Endothelial cell of umbilical vein (primary cell): ENCODE results near the gene CUX1. TPM values are rescaled to one million over a fixed set of nuclear protein-coding genes. Genes with fewer than 3 reads are reported as not detected.

Source experiments
- BruUV-seq: library from RNA; stranded (reverse); fragments of 400-500 nt; replicated peaks from 2 replicates; lab custom pipeline; 2021; lab: Mats Ljungman, UMichigan
- CTCF ChIA-PET: fragments of 300-600, 350-600 bp; sonication (Branson Sonifier 250); formaldehyde crosslinking; loops from one replicate; lab custom pipeline; 2021; ENCODE audit warnings: antibody characterized with exemption, inconsistent platforms; lab: Charles Lee
- POLR2A ChIA-PET: fragments of 300-600, 350-600 bp; sonication (Branson Sonifier 250); formaldehyde crosslinking; loops from one replicate; lab custom pipeline; 2021; ENCODE audit warnings: antibody characterized with exemption, inconsistent platforms; lab: Charles Lee
- DNase-seq: peaks from one replicate; pipeline ENCODE4 v3.0.0-alpha.2; 2011; ENCODE audit warnings: low read depth, low spot score
- FAIRE-seq: peaks from 2 replicates; lab custom pipeline; 2011; peaks lifted over from hg19 to GRCh38; lab: Jason Lieb, UNC
- H2AFZ ChIP-seq: 2 replicates; pipeline ENCODE4 v1.6.0; 2012; ENCODE audit warnings: low read depth, low read length, control low read depth, inconsistent platforms
- H3K27ac ChIP-seq: 2 replicates; pipeline ENCODE4 v1.5.1; 2011; ENCODE audit warnings: low read depth, mild to moderate bottlenecking, control low read depth, low read length, moderate library complexity; ENCODE audit not compliant: insufficient read depth
- H3K27me3 ChIP-seq, 2 experiments: 2 replicates each; pipeline versions ENCODE4 v1.6.0 to v1.6.1; 2011; ENCODE audit warnings: low read length in 2 of 2, mixed read lengths in 1 of 2; ENCODE audit not compliant: control insufficient read depth in 2 of 2, insufficient read depth in 2 of 2
- H3K36me3 ChIP-seq, 2 experiments: 2 replicates in 1 of 2; 3 replicates in 1 of 2; pipeline ENCODE4 v1.5.1; 2011; ENCODE audit warnings: low read length in 2 of 2, mild to moderate bottlenecking in 1 of 2, moderate library complexity in 1 of 2; ENCODE audit not compliant: control insufficient read depth in 2 of 2, insufficient read depth in 2 of 2; ENCODE audit errors: extremely low read depth in 1 of 2
- H3K4me1 ChIP-seq: 3 replicates; pipeline ENCODE4 v1.5.1; 2011; ENCODE audit warnings: mild to moderate bottlenecking, low read length; ENCODE audit not compliant: control insufficient read depth, insufficient read depth; ENCODE audit errors: extremely low read depth
- H3K4me2 ChIP-seq: 2 replicates; pipeline ENCODE4 v1.6.1; 2011; ENCODE audit warnings: low read length, control low read depth, mixed read lengths; ENCODE audit not compliant: insufficient read depth
- H3K4me3 ChIP-seq, 3 experiments: fragments of 200-600 bp in 1 of 3; sonication (generic), shearing (Covaris generic) in 1 of 3; replicated peaks in 1 of 3; 2 replicates each; pipeline ENCODE4 v1.5.1; 2011 to 2016; ENCODE audit warnings: control low read depth in 3 of 3, low read length in 3 of 3, mild to moderate bottlenecking in 2 of 3, inconsistent platforms in 1 of 3, low read depth in 1 of 3, moderate library complexity in 1 of 3; ENCODE audit not compliant: insufficient read depth in 1 of 3
- H3K79me2 ChIP-seq: 2 replicates; pipeline ENCODE4 v1.6.0; 2012; ENCODE audit warnings: low read length, inconsistent platforms; ENCODE audit not compliant: control insufficient read depth, insufficient read depth
- H3K9ac ChIP-seq: replicated peaks from 2 replicates; pipeline ENCODE3; 2011; ENCODE audit warnings: low read length, control low read depth; ENCODE audit not compliant: insufficient read depth; ENCODE audit errors: extremely low read depth
- H3K9me1 ChIP-seq: replicated peaks from 3 replicates; pipeline ENCODE4 v1.6.0; 2011; ENCODE audit warnings: mild to moderate bottlenecking, low read length; ENCODE audit not compliant: control insufficient read depth, insufficient read depth; ENCODE audit errors: extremely low read depth
- H3K9me3 ChIP-seq: replicated peaks from 2 replicates; pipeline ENCODE4 v1.5.1; 2012; ENCODE audit warnings: low read length, inconsistent platforms; ENCODE audit not compliant: control insufficient read depth, insufficient read depth
- H4K20me1 ChIP-seq: replicated peaks from 2 replicates; pipeline ENCODE3; 2011; ENCODE audit warnings: mild to moderate bottlenecking, low read length; ENCODE audit not compliant: control insufficient read depth, insufficient read depth; ENCODE audit errors: extremely low read depth
- EZH2 ChIP-seq: IDR thresholded peaks from 2 replicates; pipeline ENCODE4 v1.6.1; 2012; ENCODE audit warnings: borderline replicate concordance, low read depth, mild to moderate bottlenecking, moderate library complexity, low read length, inconsistent platforms; ENCODE audit not compliant: severe bottlenecking
- FOS ChIP-seq: IDR thresholded peaks from 2 replicates; pipeline ENCODE4 v1.6.1; 2011; ENCODE audit warnings: mild to moderate bottlenecking, low read length, moderate library complexity, borderline replicate concordance; ENCODE audit not compliant: insufficient read depth
- GATA2 ChIP-seq: IDR thresholded peaks from 2 replicates; pipeline ENCODE4 v1.7.0; 2011; ENCODE audit warnings: low read depth, mild to moderate bottlenecking, moderate library complexity, mixed read lengths, low read length; ENCODE audit not compliant: insufficient read length, insufficient read depth
- JUN ChIP-seq: IDR thresholded peaks from 2 replicates; pipeline ENCODE4 v1.6.1; 2011; ENCODE audit warnings: borderline replicate concordance, low read depth; ENCODE audit not compliant: insufficient read length, insufficient read depth
- MYC ChIP-seq: IDR thresholded peaks from one replicate; pipeline ENCODE4 v1.6.1; 2011; ENCODE audit warnings: mild to moderate bottlenecking, low read depth, low read length
- POLR2A ChIP-seq: IDR thresholded peaks from 2 replicates; pipeline ENCODE4 v1.6.1; 2012; ENCODE audit warnings: low read depth, mild to moderate bottlenecking, control low read depth, low read length
- POLR2AphosphoS5 ChIP-seq: IDR thresholded peaks from 2 replicates; pipeline ENCODE4 v1.6.1; 2012; ENCODE audit warnings: low read depth, mild to moderate bottlenecking, control low read depth, low read length, moderate library complexity; ENCODE audit not compliant: insufficient read depth
- dilution Hi-C: fragments of 300-500 bp; cut with MboI; formaldehyde crosslinking; loops from one replicate; pipeline ENCODE4 v1.15.0; 2019; ENCODE audit warnings: low sequenced_read_pairs; ENCODE audit not compliant: extremely low pct_ligation_motif_present
- intact Hi-C: fragments of 100-400 bp; cut with micrococcal nuclease; formaldehyde crosslinking; loops from one replicate; pipeline ENCODE4 v1.10.0; 2022
- polyA plus RNA-seq, 4 experiments: library from polyadenylated mRNA; depleted of rRNA in 3 of 4; stranded (reverse) in 3 of 4; unstranded in 1 of 4; fragments of >200 nt; gene quantifications; 2 replicates each; pipeline versions ENCODE4 v1.2.1 to v1.2.3, GENCODE V29; 2011 to 2012; ENCODE audit warnings: missing spikeins in 1 of 4
- total RNA-seq: library from RNA; stranded (reverse); gene quantifications from 2 replicates; pipeline ENCODE4 v1.2.3, GENCODE V29; 2021
- TF ChIP-seq, protein P1 (sequence below): IDR thresholded peaks from 2 replicates; pipeline ENCODE4 v1.6.1; 2011; ENCODE audit not compliant: insufficient read depth, insufficient read length
- TF ChIP-seq, protein P2 (sequence below), 2 donors: IDR thresholded peaks; 1 replicate in 1 of 2; 2 replicates in 1 of 2; pipeline ENCODE4 v1.5.1; 2011; ENCODE audit warnings: low read length in 2 of 2, mild to moderate bottlenecking in 2 of 2, moderate library complexity in 2 of 2, control low read depth in 1 of 2, inconsistent platforms in 1 of 2, low read depth in 1 of 2; ENCODE audit not compliant: insufficient read depth in 1 of 2; ENCODE audit errors: extremely low read depth in 1 of 2

The CUX1 gene
- total and polyA plus RNA-seq, 2 donors (not counting 3 experiments of a cell fraction or from before 2014, with no cell fraction given) = 13.8 to 49.8 TPM

DNA sequence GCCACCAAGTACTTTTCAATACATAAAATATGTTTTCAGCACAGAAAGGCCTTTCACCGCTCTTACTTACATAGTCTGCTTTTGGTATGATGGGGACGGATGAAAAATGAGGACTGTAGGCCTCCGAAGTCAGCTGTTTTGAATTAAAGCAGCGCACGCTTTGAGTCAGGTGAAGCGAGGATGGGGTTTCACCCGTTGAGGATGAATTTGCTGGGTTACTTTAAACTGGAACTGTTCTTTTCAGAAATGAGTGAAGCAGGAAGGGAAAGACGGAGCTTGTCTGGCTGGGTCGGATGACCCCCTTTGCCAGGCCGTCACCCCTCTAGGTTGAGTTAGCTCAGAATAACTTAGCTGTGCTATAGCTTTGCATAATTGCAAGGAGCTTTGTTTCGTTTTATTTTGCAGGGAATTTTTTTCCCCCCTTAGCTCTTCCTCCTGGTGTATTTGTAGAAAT, 40.0 kb downstream of the CUX1 start:
- intact Hi-C loops = loop anchor here (1.0 to 2.0 kb wide), 3 partner anchors 25 to 93 kb away; no protein-coding TSS in a partner anchor
- POLR2A ChIA-PET = no interaction called here
- H3K4me2 ChIP-seq = peak overlapping the region; percentile 74
- BruUV-seq = no TSS peak
- no peaks in the 10 kb centered on the region for H3K9me3 ChIP-seq
- H3K79me2 ChIP-seq = peaks cover 20% of the 10 kb centered on the region
- peaks cover 23% of the 10 kb centered on the region for H3K4me1 ChIP-seq
- CTCF ChIA-PET = interaction anchor here (1.5 to 4.1 kb wide), 4 partner anchors 16 to 314 kb away, joined by 7 to 30 read pairs (median 12); no protein-coding TSS in a partner anchor
- H3K27ac ChIP-seq = no peak overlapping the region
- TF ChIP-seq JUN (no peak), POLR2A (no peak), EZH2 (no peak), FOS (no peak), POLR2AphosphoS5 (no peak), GATA2 (no peak), MYC (no peak)
- TF ChIP-seq, protein P1, sequence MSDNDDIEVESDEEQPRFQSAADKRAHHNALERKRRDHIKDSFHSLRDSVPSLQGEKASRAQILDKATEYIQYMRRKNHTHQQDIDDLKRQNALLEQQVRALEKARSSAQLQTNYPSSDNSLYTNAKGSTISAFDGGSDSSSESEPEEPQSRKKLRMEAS = no peak
- TF ChIP-seq, protein P2, sequence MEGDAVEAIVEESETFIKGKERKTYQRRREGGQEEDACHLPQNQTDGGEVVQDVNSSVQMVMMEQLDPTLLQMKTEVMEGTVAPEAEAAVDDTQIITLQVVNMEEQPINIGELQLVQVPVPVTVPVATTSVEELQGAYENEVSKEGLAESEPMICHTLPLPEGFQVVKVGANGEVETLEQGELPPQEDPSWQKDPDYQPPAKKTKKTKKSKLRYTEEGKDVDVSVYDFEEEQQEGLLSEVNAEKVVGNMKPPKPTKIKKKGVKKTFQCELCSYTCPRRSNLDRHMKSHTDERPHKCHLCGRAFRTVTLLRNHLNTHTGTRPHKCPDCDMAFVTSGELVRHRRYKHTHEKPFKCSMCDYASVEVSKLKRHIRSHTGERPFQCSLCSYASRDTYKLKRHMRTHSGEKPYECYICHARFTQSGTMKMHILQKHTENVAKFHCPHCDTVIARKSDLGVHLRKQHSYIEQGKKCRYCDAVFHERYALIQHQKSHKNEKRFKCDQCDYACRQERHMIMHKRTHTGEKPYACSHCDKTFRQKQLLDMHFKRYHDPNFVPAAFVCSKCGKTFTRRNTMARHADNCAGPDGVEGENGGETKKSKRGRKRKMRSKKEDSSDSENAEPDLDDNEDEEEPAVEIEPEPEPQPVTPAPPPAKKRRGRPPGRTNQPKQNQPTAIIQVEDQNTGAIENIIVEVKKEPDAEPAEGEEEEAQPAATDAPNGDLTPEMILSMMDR (IDR thresholded peaks at IDR 0.05; ENCODE audit: extremely low read depth in 1 of 2, insufficient read depth in 1 of 2, low read depth in 1 of 2, low read length in 2 of 2) = no peak
- no peak overlapping the region for H3K4me3 ChIP-seq
- no peaks in the 10 kb centered on the region for H3K27me3 ChIP-seq
- DNase-seq = no peak
- no peak overlapping the region for H3K9ac ChIP-seq
- dilution Hi-C loops = no loop called here
- H3K36me3 ChIP-seq = no peaks in the 10 kb centered on the region
- no peaks in the 10 kb centered on the region for H4K20me1 ChIP-seq
- H3K9me1 ChIP-seq = no peaks in the 10 kb centered on the region
- no peak for FAIRE-seq
- H2AFZ ChIP-seq = no peak overlapping the region
